ENCODE results near the gene SLC44A4.

DNA sequence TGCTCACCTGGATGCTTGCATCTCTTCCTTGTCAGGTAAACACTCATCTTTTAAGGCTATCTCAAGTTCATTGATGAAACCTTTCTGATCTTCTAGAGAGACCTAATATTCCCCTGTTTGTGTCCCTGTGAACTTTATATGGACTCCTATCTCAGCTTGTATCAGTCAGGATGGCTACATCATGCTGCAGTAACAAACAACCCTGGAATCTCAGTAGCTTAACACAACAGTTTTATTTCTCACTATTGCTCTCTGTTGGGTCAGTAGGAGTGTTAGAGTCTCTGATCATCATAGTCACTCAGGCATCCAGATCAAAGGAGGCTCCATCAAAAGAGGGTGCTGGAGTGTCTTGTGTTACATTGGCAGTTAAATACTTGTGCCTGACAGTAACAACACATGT lies 36.6 kb upstream of the SLC44A4 start:
- TF ChIP-seq, protein P1, sequence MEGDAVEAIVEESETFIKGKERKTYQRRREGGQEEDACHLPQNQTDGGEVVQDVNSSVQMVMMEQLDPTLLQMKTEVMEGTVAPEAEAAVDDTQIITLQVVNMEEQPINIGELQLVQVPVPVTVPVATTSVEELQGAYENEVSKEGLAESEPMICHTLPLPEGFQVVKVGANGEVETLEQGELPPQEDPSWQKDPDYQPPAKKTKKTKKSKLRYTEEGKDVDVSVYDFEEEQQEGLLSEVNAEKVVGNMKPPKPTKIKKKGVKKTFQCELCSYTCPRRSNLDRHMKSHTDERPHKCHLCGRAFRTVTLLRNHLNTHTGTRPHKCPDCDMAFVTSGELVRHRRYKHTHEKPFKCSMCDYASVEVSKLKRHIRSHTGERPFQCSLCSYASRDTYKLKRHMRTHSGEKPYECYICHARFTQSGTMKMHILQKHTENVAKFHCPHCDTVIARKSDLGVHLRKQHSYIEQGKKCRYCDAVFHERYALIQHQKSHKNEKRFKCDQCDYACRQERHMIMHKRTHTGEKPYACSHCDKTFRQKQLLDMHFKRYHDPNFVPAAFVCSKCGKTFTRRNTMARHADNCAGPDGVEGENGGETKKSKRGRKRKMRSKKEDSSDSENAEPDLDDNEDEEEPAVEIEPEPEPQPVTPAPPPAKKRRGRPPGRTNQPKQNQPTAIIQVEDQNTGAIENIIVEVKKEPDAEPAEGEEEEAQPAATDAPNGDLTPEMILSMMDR (conservative IDR thresholded peaks at IDR 0.05 in 1 of 2, IDR thresholded peaks at IDR 0.05 in 1 of 2; ENCODE audit: extremely low read depth in 1 of 2, insufficient read depth in 1 of 2, low read depth in 1 of 2, low read length in 2 of 2), result peak in 1 of 2 donors; percentile 2
- TF ChIP-seq EZH2 (IDR thresholded peaks at IDR 0.05; ENCODE audit: borderline replicate concordance, low read length), result no peak

Data from mammary epithelial cell (primary cell).